Measurements from ENCODE around the gene LYSET.
A peak's percentile ranks its signal among the peaks of the same experiment; 100 is the strongest.
"Not testable (repeated sequence)": the region's sequence is repeated elsewhere in the genome, so short reads cannot be mapped to it uniquely, and the experiment has no call there.

The LYSET gene

DNA sequence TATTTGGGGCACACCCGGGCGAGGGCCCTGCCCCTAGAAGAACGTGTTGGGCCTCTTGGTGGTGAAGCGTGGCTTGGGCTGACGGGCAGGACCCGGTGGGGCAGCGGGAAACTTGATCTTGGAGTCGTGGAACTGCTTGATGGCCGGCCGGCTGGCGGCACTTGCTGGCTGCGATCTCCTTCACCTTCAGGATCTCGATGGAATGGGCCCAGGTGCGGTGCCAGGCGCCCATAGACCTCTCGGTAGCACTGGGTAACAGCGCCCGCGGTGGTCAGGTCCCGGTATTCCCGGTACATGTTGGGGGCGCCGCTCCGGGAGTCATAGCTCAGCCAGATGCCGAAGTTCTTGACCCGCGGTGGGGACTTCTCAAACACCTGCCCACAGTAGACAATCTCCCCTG lies 38.4 kb downstream of the LYSET start:
- peaks cover 6% of the 10 kb centered on the region for H3K36me3 ChIP-seq (ENCODE audit: control insufficient read depth, insufficient read depth, low read length)
- TF ChIP-seq CTCF (IDR thresholded peaks at IDR 0.05; ENCODE audit: insufficient read depth, low read length, poor library complexity, severe bottlenecking): no peak
- DNase-seq (ENCODE audit: extremely low read depth, insufficient read length): no peak
- H3K4me3 ChIP-seq (replicated peaks; ENCODE audit: low read depth, low read length): no peak overlapping the region
- no peaks in the 10 kb centered on the region for H3K27me3 ChIP-seq (replicated peaks; ENCODE audit: control insufficient read depth, insufficient read depth, low read length)

DNA sequence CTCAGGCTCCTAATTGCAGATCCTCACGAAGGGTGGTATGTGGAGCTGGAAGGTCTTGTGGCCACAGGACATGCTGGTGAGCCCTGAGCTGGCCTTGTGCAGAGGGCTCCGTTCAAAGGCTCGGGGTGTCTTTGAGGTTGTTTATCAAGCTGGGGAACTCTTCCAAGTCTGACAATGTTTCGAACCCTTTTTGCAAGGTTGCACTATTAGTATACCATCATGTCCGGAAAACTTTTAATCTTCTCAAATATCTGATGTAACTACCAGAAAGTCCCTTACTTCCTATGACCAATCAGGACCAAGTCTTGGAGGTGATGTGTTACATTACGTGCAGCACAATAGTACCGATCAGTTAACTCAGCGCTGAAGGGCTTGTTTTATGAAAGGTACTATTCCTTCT lies 43.4 kb downstream of the LYSET start:
- TF ChIP-seq CTCF (IDR thresholded peaks at IDR 0.05; ENCODE audit: insufficient read depth, low read length, poor library complexity, severe bottlenecking): no peak
- no peaks in the 10 kb centered on the region; the same call in 1 of the 2 replicates for H3K27me3 ChIP-seq (replicated peaks; ENCODE audit: control insufficient read depth, insufficient read depth, low read length)
- peaks cover 6% of the 10 kb centered on the region for H3K36me3 ChIP-seq (ENCODE audit: control insufficient read depth, insufficient read depth, low read length)
- DNase-seq (ENCODE audit: extremely low read depth, insufficient read length): no peak
- no peak overlapping the region for H3K4me3 ChIP-seq (replicated peaks; ENCODE audit: low read depth, low read length)

DNA sequence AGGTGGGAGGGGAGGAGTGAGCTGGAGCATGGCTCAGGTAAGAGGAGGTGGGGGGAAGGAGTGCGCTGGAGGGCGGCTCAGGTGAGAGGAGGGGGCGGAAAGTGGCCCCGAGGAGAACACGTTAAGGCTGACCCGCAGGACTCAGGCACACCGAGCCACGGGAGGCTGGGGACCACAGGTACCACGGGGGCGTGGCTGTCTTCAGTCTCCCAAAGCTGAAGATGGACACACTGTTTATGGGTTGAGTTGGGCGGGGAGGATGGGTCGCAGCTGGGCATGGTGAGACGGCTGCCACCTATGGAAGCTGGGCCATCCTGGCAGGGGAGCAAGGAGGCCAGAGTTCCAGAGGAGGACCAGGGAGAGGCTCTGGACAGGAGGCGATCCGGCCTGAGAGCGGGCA lies 45.4 kb downstream of the LYSET start:
- no peak for TF ChIP-seq CTCF (IDR thresholded peaks at IDR 0.05; ENCODE audit: insufficient read depth, low read length, poor library complexity, severe bottlenecking)
- no peak overlapping the region for H3K4me3 ChIP-seq (replicated peaks; ENCODE audit: low read depth, low read length)
- no peak for DNase-seq (ENCODE audit: extremely low read depth, insufficient read length)
- peaks cover 2% of the 10 kb centered on the region for H3K36me3 ChIP-seq (ENCODE audit: control insufficient read depth, insufficient read depth, low read length)
- no peaks in the 10 kb centered on the region; the same call in 1 of the 2 replicates for H3K27me3 ChIP-seq (replicated peaks; ENCODE audit: control insufficient read depth, insufficient read depth, low read length)

- H3K4me3 ChIP-seq (replicated peaks; ENCODE audit: low read depth, low read length): peak overlapping the region; percentile 7
- no peak for TF ChIP-seq CTCF (IDR thresholded peaks at IDR 0.05; ENCODE audit: insufficient read depth, low read length, poor library complexity, severe bottlenecking)
- no peak for DNase-seq (ENCODE audit: extremely low read depth, insufficient read length)
- H3K36me3 ChIP-seq (ENCODE audit: control insufficient read depth, insufficient read depth, low read length): peaks cover 2% of the 10 kb centered on the region
- H3K27me3 ChIP-seq (replicated peaks; ENCODE audit: control insufficient read depth, insufficient read depth, low read length): no peaks in the 10 kb centered on the region; the same call in 1 of the 2 replicates
These were observed 46.2 kb downstream of the LYSET start for GRCh38 chr14:93231129-93231979.

DNA sequence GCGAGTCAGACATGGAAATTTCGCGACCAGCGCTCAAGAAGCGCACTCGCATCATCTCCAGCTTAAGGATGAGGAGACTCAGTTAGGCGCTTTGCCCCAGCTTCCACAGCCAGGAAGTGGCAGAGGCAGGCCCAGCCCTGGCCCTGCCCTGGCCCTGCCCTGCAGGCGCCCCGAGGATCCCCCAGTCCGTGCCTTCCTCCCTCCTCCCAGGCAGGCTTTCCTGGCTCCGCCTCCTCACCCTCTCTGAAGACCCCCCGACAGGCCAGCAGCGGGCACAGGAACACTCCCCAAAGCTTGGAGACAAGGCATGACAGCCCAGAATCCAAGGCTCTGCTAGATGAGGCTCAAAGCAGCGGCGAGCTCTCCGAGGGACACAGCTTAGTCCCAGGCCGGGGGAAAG lies 47.0 kb downstream of the LYSET start:
- Histone ChIP-seq H3K27me3 (replicated peaks; ENCODE audit: control insufficient read depth, insufficient read depth, low read length) (no peaks in the 10 kb centered on the region; the same call in 1 of the 2 replicates), H3K36me3 (ENCODE audit: control insufficient read depth, insufficient read depth, low read length) (peaks cover 2% of the 10 kb centered on the region), H3K4me3 (replicated peaks; ENCODE audit: low read depth, low read length) (no peak overlapping the region)
- no peak for DNase-seq (ENCODE audit: extremely low read depth, insufficient read length)
- TF ChIP-seq CTCF (IDR thresholded peaks at IDR 0.05; ENCODE audit: insufficient read depth, low read length, poor library complexity, severe bottlenecking): no peak

GRCh38 chr14:93233078-93233477 lies 48.0 kb downstream of the LYSET start:
- H3K36me3 ChIP-seq (ENCODE audit: control insufficient read depth, insufficient read depth, low read length); H3K27me3 ChIP-seq (replicated peaks; ENCODE audit: control insufficient read depth, insufficient read depth, low read length); H3K4me3 ChIP-seq (replicated peaks; ENCODE audit: low read depth, low read length); DNase-seq (ENCODE audit: extremely low read depth, insufficient read length): not testable (repeated sequence)
